ENCODE data around the gene ANKRD29. TPM values are rescaled to one million over a fixed set of nuclear protein-coding genes. Genes with fewer than 3 reads are reported as not detected.

Gene ANKRD29
- total RNA-seq, 1 donor from 2014 or later: not detected

DNA sequence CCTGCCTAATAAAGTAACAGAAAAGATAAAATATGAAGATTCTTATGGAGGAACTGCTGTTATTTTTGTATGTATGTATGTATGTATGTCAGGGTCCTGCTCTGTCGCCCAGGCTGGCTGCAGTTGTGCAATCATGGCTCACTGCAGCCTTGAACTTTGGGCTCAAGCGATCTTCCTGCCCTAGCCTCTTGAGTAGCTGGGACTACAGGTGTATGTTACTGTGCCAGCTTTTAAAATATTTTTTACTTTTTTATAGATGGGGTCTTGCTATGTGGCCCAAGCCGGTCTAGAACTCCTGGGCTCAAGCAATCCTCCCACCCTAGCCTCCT is 26.7 kb downstream of the ANKRD29 start:
- Mint-ChIP-seq H3K36me3 (ENCODE audit: low read depth) (no peaks in the 10 kb centered on the region), H3K27ac (no peak overlapping the region), H3K27me3 (peaks cover 3% of the 10 kb centered on the region), H3K4me1 (no peaks in the 10 kb centered on the region), H3K4me3 (no peak overlapping the region), H3K9me3 (no peaks in the 10 kb centered on the region)
- intact Hi-C loops (cut with micrococcal nuclease): no loop called here
- CTCF ChIA-PET: no interaction called here
- TF ChIP-seq CTCF (IDR thresholded peaks at IDR 0.05): no peak
- DNase-seq (no peak), ATAC-seq (ENCODE audit: low read depth) (no peak)
- POLR2A ChIA-PET: no interaction called here

- Mint-ChIP-seq H3K27me3 (peaks cover 3% of the 10 kb centered on the region), H3K27ac (no peak overlapping the region), H3K9me3 (no peaks in the 10 kb centered on the region), H3K4me1 (no peaks in the 10 kb centered on the region), H3K4me3 (no peak overlapping the region), H3K36me3 (ENCODE audit: low read depth) (no peaks in the 10 kb centered on the region)
- POLR2A ChIA-PET: interaction anchor here (0.6 kb wide), 1 partner anchor 88 kb away, joined by 3 read pairs; no protein-coding TSS in a partner anchor
- intact Hi-C loops (cut with micrococcal nuclease): no loop called here
- CTCF ChIA-PET: no interaction called here
- DNase-seq (no peak), ATAC-seq (ENCODE audit: low read depth) (no peak)
- TF ChIP-seq CTCF (IDR thresholded peaks at IDR 0.05): no peak
Observed at GRCh38 chr18:23635283-23636070, 27.2 kb downstream of the ANKRD29 start.

DNA sequence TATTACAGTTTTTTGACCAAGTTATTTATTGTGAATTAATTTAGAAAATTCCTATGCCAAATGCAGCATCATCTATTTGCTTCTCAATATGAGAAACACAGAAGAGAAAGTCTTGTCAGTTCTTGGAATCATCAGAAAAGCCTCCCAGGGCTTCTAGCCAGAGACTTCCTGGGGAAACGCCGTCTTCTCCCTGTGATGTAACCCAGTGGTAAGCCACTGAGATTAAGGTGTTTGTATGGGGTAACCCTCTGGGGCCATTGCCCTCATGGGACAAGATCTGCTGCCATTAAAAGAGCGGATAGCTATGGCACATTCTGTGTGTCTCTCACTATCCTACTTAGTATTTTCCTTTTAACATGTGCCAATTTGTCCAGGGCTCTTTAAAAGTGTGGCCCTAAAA is 28.0 kb downstream of the ANKRD29 start:
- Mint-ChIP-seq H3K27ac (no peak overlapping the region), H3K4me3 (no peak overlapping the region), H3K4me1 (no peaks in the 10 kb centered on the region), H3K36me3 (ENCODE audit: low read depth) (no peaks in the 10 kb centered on the region), H3K9me3 (no peaks in the 10 kb centered on the region), H3K27me3 (peaks cover 3% of the 10 kb centered on the region)
- no peak for DNase-seq
- intact Hi-C loops (cut with micrococcal nuclease): no loop called here
- ChIA-PET CTCF (no interaction called here), POLR2A (interaction anchor here (0.6 kb wide), 1 partner anchor 87 kb away, joined by 3 read pairs; no protein-coding TSS in a partner anchor)
- TF ChIP-seq CTCF (IDR thresholded peaks at IDR 0.05): no peak
- ATAC-seq (ENCODE audit: low read depth): no peak

- Mint-ChIP-seq H3K36me3 (ENCODE audit: low read depth) (no peaks in the 10 kb centered on the region), H3K27ac (no peak overlapping the region), H3K9me3 (no peaks in the 10 kb centered on the region), H3K27me3 (peaks cover 6% of the 10 kb centered on the region), H3K4me3 (no peak overlapping the region), H3K4me1 (no peaks in the 10 kb centered on the region)
- DNase-seq (no peak), ATAC-seq (ENCODE audit: low read depth) (no peak)
- intact Hi-C loops (cut with micrococcal nuclease): no loop called here
- ChIA-PET POLR2A (no interaction called here), CTCF (interaction anchor here (1.4 kb wide), 1 partner anchor 10 kb away, joined by 3 read pairs; no protein-coding TSS in a partner anchor)
- TF ChIP-seq CTCF (IDR thresholded peaks at IDR 0.05): no peak
Observed at GRCh38 chr18:23632615-23633014, 30.1 kb downstream of the ANKRD29 start.

- DNase-seq: no peak
- Mint-ChIP-seq H3K36me3 (ENCODE audit: low read depth) (no peaks in the 10 kb centered on the region), H3K4me1 (no peaks in the 10 kb centered on the region), H3K27me3 (peaks cover 6% of the 10 kb centered on the region), H3K27ac (no peak overlapping the region), H3K4me3 (no peak overlapping the region), H3K9me3 (no peaks in the 10 kb centered on the region)
- intact Hi-C loops (cut with micrococcal nuclease): no loop called here
- no peak for ATAC-seq (ENCODE audit: low read depth)
- TF ChIP-seq CTCF (IDR thresholded peaks at IDR 0.05): no peak
- POLR2A ChIA-PET: no interaction called here
- CTCF ChIA-PET: interaction anchor here (1.4 kb wide), 1 partner anchor 9 kb away, joined by 3 read pairs; no protein-coding TSS in a partner anchor
Observed at GRCh38 chr18:23631746-23632145, 31.0 kb downstream of the ANKRD29 start.

All from activated B cell treated with CpG ODN at 0.5 μM for 24 hours (primary cell).